WTC11 (cell line): ENCODE data around the gene RRP7A. TPM values are rescaled to one million over a fixed set of nuclear protein-coding genes. Genes with fewer than 3 reads are reported as not detected.
"Not testable (repeated sequence)": the region's sequence is repeated elsewhere in the genome, so short reads cannot be mapped to it uniquely, and the experiment has no call there.

ENCODE experiments used
- ATAC-seq: fragments of 200-7000 bp; cut with Tn5 transposase; 2 replicates; pipeline ENCODE4 v1.10.0; 2021; ENCODE audit warnings: mild to moderate bottlenecking, moderate library complexity
- CTCF ChIA-PET: fragments of 300-600 bp; sonication (Branson Sonifier 250); formaldehyde crosslinking; loops from one replicate; lab custom pipeline; 2021; ENCODE audit warnings: antibody characterized with exemption; lab: Charles Lee
- POLR2A ChIA-PET: fragments of 350-600 bp; sonication (Branson Sonifier 250); formaldehyde crosslinking; loops from one replicate; lab custom pipeline; 2021; ENCODE audit warnings: antibody characterized with exemption; lab: Charles Lee
- DNase-seq: peaks from one replicate; pipeline ENCODE4 v3.0.0; 2021; ENCODE audit warnings: low spot score
- H3K27ac Mint-ChIP-seq: 2 replicates; pipeline ENCODE4 v1.8.0; 2021; ENCODE audit warnings: mixed read lengths
- H3K27me3 Mint-ChIP-seq: 2 replicates; pipeline ENCODE4 v1.8.0; 2021; ENCODE audit warnings: low read depth, mild to moderate bottlenecking, moderate library complexity, mixed read lengths
- H3K36me3 Mint-ChIP-seq: 2 replicates; pipeline ENCODE4 v1.8.0; 2021; ENCODE audit warnings: mixed read lengths
- H3K4me1 Mint-ChIP-seq: 2 replicates; pipeline ENCODE4 v1.8.0; 2022; ENCODE audit warnings: mixed read lengths
- H3K4me3 Mint-ChIP-seq: 2 replicates; pipeline ENCODE4 v1.8.0; 2021; ENCODE audit warnings: mild to moderate bottlenecking, moderate library complexity, mixed read lengths
- H3K9me3 Mint-ChIP-seq: 2 replicates; pipeline ENCODE4 v1.8.0; 2021; ENCODE audit warnings: mixed read lengths
- ETV6 ChIP-seq: sonication (generic); formaldehyde crosslinking; IDR thresholded peaks from 2 replicates; pipeline ENCODE4 v1.8.1; 2022; ENCODE audit warnings: mild to moderate bottlenecking, missing genetic modification reagents
- NFYB ChIP-seq: sonication (generic); formaldehyde crosslinking; conservative IDR thresholded peaks from 2 replicates; pipeline ENCODE4 v1.8.0; 2022; ENCODE audit warnings: low read depth, missing genetic modification reagents
- NR2C2 ChIP-seq: sonication (generic); formaldehyde crosslinking; IDR thresholded peaks from 2 replicates; pipeline ENCODE4 v1.8.0; 2022; ENCODE audit warnings: mild to moderate bottlenecking, missing genetic modification reagents
- SOX15 ChIP-seq: fragments of 250-450 bp; sonication (Bioruptor Pico); IDR thresholded peaks from 2 replicates; pipeline ENCODE4 v1.9.0; 2021; ENCODE audit warnings: mild to moderate bottlenecking
- SP1 ChIP-seq: sonication (generic); formaldehyde crosslinking; conservative IDR thresholded peaks from 2 replicates; pipeline ENCODE4 v1.8.1; 2022; ENCODE audit warnings: missing genetic modification reagents
- TEAD1 ChIP-seq: sonication (generic); formaldehyde crosslinking; IDR thresholded peaks from 2 replicates; pipeline ENCODE4 v1.8.0; 2022; ENCODE audit warnings: mild to moderate bottlenecking, missing genetic modification reagents
- TEAD4 ChIP-seq: sonication (generic); formaldehyde crosslinking; IDR thresholded peaks from 2 replicates; pipeline ENCODE4 v1.8.0; 2022; ENCODE audit warnings: mild to moderate bottlenecking, missing genetic modification reagents
- ZNF232 ChIP-seq: sonication (generic); formaldehyde crosslinking; IDR thresholded peaks from 2 replicates; pipeline ENCODE4 v1.8.0; 2022; ENCODE audit warnings: mild to moderate bottlenecking, missing genetic modification reagents
- total RNA-seq: library from RNA; stranded (reverse); gene quantifications from 3 replicates; pipeline ENCODE4 v1.2.3, GENCODE V29; 2021
- TF ChIP-seq, protein P1 (sequence below): fragments of 250-450 bp; sonication (Bioruptor Pico); IDR thresholded peaks from 2 replicates; pipeline ENCODE4 v1.9.0; 2021; ENCODE audit warnings: mild to moderate bottlenecking
- TF ChIP-seq, protein P2 (sequence below): sonication (generic); formaldehyde crosslinking; IDR thresholded peaks from 2 replicates; pipeline ENCODE4 v1.8.1; 2023; ENCODE audit warnings: mild to moderate bottlenecking, missing genetic modification reagents, moderate library complexity
- TF ChIP-seq, protein P3 (sequence below): sonication (generic); formaldehyde crosslinking; IDR thresholded peaks from 2 replicates; pipeline ENCODE4 v1.8.1; 2022; ENCODE audit warnings: missing genetic modification reagents, borderline replicate concordance
- TF ChIP-seq, protein P4 (sequence below): sonication (generic); formaldehyde crosslinking; conservative IDR thresholded peaks from 2 replicates; pipeline ENCODE4 v1.8.1; 2023; ENCODE audit warnings: mild to moderate bottlenecking, low read depth, missing genetic modification reagents, moderate library complexity
- TF ChIP-seq, protein P5 (sequence below): sonication (generic); formaldehyde crosslinking; IDR thresholded peaks from 2 replicates; pipeline ENCODE4 v1.8.0; 2022; ENCODE audit warnings: mild to moderate bottlenecking, missing genetic modification reagents
- TF ChIP-seq, protein P6 (sequence below): sonication (generic); formaldehyde crosslinking; IDR thresholded peaks from 2 replicates; pipeline ENCODE4 v1.8.1; 2022; ENCODE audit warnings: mild to moderate bottlenecking, moderate library complexity, missing genetic modification reagents
- TF ChIP-seq, protein P7 (sequence below): fragments of 250-450 bp; sonication (Bioruptor Pico); conservative IDR thresholded peaks from 2 replicates; pipeline ENCODE4 v1.9.0; 2021; ENCODE audit warnings: mild to moderate bottlenecking
- TF ChIP-seq, protein P8 (sequence below): fragments of 200-600 bp; IDR thresholded peaks from 2 replicates; pipeline ENCODE4 v1.8.0; 2022; ENCODE audit warnings: antibody characterized with exemption
- TF ChIP-seq, protein P9 (sequence below): sonication (generic); formaldehyde crosslinking; IDR thresholded peaks from 2 replicates; pipeline ENCODE4 v1.8.0; 2022; ENCODE audit warnings: mild to moderate bottlenecking, missing genetic modification reagents

RRP7A gene
- total RNA-seq, 1 experiment from 2014 or later: 95.0 TPM

DNA sequence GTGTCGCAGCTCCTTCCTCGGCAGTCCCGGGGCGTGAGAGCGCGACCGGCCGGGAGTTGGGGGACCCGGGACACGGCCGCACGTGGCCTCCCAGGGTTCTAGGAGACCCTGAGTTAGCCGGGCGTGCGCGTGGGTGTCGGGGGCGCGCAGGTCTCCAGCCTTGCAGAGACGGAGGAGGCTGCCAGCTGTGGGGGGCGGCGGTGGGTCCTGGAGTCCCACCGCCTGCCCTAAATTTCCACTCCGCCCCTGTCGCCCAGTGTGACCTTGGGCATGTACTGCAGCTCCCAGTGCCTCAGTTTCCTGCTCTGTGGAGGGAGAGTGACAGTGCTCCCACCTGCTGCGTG, 18.8 kb downstream of the RRP7A start (continued):
- TF ChIP-seq, protein P1, sequence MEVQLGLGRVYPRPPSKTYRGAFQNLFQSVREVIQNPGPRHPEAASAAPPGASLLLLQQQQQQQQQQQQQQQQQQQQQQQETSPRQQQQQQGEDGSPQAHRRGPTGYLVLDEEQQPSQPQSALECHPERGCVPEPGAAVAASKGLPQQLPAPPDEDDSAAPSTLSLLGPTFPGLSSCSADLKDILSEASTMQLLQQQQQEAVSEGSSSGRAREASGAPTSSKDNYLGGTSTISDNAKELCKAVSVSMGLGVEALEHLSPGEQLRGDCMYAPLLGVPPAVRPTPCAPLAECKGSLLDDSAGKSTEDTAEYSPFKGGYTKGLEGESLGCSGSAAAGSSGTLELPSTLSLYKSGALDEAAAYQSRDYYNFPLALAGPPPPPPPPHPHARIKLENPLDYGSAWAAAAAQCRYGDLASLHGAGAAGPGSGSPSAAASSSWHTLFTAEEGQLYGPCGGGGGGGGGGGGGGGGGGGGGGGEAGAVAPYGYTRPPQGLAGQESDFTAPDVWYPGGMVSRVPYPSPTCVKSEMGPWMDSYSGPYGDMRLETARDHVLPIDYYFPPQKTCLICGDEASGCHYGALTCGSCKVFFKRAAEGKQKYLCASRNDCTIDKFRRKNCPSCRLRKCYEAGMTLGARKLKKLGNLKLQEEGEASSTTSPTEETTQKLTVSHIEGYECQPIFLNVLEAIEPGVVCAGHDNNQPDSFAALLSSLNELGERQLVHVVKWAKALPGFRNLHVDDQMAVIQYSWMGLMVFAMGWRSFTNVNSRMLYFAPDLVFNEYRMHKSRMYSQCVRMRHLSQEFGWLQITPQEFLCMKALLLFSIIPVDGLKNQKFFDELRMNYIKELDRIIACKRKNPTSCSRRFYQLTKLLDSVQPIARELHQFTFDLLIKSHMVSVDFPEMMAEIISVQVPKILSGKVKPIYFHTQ (CRISPR knock-in tag): no peak
- TF ChIP-seq NFYB: no peak

DNA sequence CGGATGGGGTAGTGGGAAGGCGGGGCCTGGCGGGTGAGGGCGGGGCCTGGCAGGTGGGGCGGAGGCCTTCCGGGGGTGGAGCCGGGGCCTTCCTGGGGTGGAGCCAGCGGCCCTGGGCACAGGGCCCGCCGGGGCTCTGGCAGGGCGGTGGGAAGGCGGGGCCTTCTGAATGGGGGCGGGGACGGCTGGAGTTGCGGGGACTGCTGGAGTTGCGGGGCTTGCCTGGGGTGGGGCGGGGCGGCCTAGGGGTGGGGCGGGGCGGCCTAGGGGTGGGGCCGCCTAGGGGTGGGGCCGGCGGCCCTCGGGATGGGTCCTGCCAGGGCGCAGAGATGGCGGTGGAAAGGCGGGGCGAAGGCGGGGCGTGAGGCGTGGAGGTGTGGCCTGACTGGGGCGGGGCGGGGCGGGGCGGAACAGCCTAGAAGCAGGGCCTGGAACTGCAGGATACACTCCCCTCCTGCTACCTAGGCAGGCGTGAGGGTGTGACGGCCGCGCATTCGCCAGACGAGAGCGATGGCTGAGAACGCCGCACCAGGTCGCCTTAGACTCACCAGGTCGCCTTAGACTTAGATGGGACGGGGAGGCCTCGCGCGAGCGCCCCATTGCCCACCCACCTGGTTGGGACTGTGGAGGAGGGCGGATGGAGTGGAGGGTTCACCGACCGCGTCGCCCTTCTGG, 19.3 kb downstream of the RRP7A start:
- Mint-ChIP-seq H3K4me3 (peak overlapping the region; percentile 57), H3K4me1 (peaks cover 29% of the 10 kb centered on the region), H3K27ac (no peak overlapping the region), H3K27me3 (no peaks in the 10 kb centered on the region), H3K9me3 (no peaks in the 10 kb centered on the region), H3K36me3 (no peaks in the 10 kb centered on the region)
- TF ChIP-seq, protein P2, sequence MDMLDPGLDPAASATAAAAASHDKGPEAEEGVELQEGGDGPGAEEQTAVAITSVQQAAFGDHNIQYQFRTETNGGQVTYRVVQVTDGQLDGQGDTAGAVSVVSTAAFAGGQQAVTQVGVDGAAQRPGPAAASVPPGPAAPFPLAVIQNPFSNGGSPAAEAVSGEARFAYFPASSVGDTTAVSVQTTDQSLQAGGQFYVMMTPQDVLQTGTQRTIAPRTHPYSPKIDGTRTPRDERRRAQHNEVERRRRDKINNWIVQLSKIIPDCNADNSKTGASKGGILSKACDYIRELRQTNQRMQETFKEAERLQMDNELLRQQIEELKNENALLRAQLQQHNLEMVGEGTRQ: no peak
- TF ChIP-seq ZNF232 (CRISPR knock-in tag) (no peak), SP1 (CRISPR knock-in tag) (peak; percentile 69), ETV6 (peak; percentile 72), SOX15 (CRISPR knock-in tag) (no peak), TEAD1 (0 out of 2 replicates have a peak, but pooled peaks have one; percentile 48), NR2C2 (CRISPR knock-in tag) (no peak), TEAD4 (CRISPR knock-in tag) (no peak)
- TF ChIP-seq, protein P3, sequence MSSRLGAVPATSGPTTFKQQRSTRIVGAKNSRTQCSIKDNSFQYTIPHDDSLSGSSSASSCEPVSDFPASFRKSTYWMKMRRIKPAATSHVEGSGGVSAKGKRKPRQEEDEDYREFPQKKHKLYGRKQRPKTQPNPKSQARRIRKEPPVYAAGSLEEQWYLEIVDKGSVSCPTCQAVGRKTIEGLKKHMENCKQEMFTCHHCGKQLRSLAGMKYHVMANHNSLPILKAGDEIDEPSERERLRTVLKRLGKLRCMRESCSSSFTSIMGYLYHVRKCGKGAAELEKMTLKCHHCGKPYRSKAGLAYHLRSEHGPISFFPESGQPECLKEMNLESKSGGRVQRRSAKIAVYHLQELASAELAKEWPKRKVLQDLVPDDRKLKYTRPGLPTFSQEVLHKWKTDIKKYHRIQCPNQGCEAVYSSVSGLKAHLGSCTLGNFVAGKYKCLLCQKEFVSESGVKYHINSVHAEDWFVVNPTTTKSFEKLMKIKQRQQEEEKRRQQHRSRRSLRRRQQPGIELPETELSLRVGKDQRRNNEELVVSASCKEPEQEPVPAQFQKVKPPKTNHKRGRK (CRISPR knock-in tag): no peak
- TF ChIP-seq, protein P4, sequence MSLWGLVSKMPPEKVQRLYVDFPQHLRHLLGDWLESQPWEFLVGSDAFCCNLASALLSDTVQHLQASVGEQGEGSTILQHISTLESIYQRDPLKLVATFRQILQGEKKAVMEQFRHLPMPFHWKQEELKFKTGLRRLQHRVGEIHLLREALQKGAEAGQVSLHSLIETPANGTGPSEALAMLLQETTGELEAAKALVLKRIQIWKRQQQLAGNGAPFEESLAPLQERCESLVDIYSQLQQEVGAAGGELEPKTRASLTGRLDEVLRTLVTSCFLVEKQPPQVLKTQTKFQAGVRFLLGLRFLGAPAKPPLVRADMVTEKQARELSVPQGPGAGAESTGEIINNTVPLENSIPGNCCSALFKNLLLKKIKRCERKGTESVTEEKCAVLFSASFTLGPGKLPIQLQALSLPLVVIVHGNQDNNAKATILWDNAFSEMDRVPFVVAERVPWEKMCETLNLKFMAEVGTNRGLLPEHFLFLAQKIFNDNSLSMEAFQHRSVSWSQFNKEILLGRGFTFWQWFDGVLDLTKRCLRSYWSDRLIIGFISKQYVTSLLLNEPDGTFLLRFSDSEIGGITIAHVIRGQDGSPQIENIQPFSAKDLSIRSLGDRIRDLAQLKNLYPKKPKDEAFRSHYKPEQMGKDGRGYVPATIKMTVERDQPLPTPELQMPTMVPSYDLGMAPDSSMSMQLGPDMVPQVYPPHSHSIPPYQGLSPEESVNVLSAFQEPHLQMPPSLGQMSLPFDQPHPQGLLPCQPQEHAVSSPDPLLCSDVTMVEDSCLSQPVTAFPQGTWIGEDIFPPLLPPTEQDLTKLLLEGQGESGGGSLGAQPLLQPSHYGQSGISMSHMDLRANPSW (CRISPR knock-in tag): no peak
- TF ChIP-seq, protein P5, sequence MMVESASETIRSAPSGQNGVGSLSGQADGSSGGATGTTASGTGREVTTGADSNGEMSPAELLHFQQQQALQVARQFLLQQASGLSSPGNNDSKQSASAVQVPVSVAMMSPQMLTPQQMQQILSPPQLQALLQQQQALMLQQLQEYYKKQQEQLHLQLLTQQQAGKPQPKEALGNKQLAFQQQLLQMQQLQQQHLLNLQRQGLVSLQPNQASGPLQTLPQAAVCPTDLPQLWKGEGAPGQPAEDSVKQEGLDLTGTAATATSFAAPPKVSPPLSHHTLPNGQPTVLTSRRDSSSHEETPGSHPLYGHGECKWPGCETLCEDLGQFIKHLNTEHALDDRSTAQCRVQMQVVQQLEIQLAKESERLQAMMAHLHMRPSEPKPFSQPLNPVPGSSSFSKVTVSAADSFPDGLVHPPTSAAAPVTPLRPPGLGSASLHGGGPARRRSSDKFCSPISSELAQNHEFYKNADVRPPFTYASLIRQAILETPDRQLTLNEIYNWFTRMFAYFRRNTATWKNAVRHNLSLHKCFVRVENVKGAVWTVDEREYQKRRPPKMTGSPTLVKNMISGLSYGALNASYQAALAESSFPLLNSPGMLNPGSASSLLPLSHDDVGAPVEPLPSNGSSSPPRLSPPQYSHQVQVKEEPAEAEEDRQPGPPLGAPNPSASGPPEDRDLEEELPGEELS: peak; percentile 77
- TF ChIP-seq, protein P6, sequence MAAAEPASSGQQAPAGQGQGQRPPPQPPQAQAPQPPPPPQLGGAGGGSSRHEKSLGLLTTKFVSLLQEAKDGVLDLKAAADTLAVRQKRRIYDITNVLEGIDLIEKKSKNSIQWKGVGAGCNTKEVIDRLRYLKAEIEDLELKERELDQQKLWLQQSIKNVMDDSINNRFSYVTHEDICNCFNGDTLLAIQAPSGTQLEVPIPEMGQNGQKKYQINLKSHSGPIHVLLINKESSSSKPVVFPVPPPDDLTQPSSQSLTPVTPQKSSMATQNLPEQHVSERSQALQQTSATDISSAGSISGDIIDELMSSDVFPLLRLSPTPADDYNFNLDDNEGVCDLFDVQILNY (CRISPR knock-in tag): no peak
- TF ChIP-seq, protein P7, sequence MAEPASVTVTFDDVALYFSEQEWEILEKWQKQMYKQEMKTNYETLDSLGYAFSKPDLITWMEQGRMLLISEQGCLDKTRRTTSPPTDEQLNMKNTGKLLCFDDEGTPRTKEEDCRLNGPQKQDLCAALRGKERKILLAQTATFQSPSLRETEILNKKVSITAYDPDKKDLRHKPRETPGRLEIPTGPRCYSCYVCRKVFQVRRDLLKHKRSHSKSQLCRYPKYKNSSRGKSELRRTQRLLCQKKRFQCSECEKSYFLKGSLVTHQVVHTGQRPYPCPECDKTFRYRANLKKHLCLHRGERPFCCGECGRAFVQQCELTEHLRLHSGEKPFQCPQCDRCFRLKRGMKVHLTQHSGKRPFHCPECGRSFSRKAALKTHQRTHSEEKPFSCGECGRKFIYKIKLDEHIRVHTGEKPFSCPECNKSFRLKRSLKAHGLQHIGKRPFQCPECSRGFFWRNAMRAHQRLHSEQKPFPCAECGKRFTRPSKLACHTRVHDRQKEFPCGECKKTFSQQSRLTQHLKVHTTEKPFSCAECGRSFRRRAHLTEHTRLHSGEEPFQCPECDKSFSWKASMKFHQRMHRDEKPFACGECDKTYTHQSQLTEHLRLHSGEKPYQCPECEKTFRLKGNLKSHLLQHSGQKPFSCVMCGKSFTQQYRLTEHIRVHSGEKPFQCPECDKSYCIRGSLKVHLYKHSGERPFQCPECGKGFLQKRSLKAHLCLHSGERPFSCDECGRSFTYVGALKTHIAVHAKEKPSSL (CRISPR knock-in tag): no peak
- TF ChIP-seq, protein P8, sequence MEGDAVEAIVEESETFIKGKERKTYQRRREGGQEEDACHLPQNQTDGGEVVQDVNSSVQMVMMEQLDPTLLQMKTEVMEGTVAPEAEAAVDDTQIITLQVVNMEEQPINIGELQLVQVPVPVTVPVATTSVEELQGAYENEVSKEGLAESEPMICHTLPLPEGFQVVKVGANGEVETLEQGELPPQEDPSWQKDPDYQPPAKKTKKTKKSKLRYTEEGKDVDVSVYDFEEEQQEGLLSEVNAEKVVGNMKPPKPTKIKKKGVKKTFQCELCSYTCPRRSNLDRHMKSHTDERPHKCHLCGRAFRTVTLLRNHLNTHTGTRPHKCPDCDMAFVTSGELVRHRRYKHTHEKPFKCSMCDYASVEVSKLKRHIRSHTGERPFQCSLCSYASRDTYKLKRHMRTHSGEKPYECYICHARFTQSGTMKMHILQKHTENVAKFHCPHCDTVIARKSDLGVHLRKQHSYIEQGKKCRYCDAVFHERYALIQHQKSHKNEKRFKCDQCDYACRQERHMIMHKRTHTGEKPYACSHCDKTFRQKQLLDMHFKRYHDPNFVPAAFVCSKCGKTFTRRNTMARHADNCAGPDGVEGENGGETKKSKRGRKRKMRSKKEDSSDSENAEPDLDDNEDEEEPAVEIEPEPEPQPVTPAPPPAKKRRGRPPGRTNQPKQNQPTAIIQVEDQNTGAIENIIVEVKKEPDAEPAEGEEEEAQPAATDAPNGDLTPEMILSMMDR: no peak
- TF ChIP-seq, protein P9, sequence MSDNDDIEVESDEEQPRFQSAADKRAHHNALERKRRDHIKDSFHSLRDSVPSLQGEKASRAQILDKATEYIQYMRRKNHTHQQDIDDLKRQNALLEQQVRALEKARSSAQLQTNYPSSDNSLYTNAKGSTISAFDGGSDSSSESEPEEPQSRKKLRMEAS (CRISPR knock-in tag): peak; percentile 60
- POLR2A ChIA-PET: no interaction called here
- DNase-seq (peak; percentile 97), ATAC-seq (peak; percentile 90)
- CTCF ChIA-PET: interaction anchor here (0.6 to 2.0 kb wide), 3 partner anchors 57 to 63 kb away, joined by 3 to 7 read pairs (median 5); no protein-coding TSS in a partner anchor

DNA sequence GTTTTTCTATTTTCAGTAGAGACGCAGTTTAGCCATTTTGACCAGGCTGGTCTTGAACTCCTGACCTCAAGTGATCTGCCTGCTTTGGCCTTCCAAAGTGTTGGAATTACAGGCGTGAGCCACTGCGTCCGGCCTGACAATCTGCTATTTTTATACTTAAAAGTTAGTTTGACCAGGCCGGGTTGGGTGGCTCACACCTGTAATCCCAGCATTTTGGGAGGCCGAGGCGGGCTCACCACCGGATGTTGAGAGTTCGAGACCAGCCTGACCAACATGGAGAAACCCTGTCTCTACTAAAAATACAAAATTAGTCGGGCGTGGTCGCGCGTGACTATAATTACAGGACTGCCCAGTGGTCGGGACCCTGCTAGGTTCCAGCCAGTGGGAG, 19.8 kb downstream of the RRP7A start:
- DNase-seq, H3K27me3 Mint-ChIP-seq, ATAC-seq, H3K27ac Mint-ChIP-seq, POLR2A ChIA-PET, H3K36me3 Mint-ChIP-seq, H3K9me3 Mint-ChIP-seq, H3K4me3 Mint-ChIP-seq: not testable (repeated sequence)
- CTCF ChIA-PET: interaction anchor here (0.7 to 2.0 kb wide), 3 partner anchors 26 to 62 kb away, joined by 3 to 7 read pairs (median 4); no protein-coding TSS in a partner anchor
- H3K4me1 Mint-ChIP-seq: peaks cover 31% of the 10 kb centered on the region
